ENCODE results near the gene LANCL2. TPM values are rescaled to one million over a fixed set of nuclear protein-coding genes. Genes with fewer than 3 reads are reported as not detected.

LANCL2 gene
- total RNA-seq, 1 experiment from 2014 or later = 26.4 TPM

DNA sequence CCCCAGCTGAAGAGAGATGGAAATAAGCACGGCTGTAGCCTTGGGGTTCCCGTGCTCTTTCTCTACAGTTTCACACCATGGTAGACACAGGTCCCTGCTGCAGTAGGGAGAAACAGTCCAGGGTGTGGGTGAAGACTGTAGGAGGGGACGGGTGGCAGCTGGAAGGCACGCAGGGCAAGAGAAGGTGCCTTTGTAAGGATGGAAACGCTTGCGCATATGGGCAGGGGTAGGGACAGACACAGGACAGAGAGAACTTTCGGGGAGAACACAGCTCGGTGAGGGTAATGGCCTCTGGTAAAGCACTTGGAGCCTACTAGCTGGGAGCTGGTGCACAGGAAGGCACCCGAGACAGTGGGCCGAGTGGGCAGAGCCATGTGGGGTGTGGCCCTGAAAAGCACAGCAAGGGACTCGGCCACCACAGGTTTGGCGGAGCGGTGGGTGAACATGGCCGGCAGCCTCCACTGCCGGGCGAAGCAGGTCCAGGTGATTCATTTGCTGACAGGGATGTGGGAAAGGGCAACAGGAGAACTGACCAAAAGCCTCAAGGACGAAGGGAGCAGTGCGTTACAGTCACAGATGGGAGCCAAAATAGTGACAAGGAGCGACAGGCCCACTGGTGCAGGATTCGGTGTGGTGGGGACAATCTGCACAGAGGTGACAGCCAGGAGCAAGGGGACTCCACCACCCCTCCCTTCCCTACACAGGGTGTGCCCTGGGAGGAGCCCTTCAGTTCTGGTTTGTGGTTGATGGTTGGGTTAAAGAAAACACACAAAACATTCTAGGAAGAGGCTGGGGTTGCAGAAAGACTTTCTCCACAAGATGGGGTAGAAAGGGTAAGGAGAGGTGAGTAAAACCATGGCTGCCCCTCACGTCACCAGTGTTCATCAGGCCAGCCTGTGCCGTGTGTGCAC lies 110.1 kb downstream of the LANCL2 start:
- H3K4me3 Mint-ChIP-seq = peak overlapping the region in 1 of 2 experiments; percentile 48; a peak in 2 of 5 replicates

More for the DNA sequence above, 110.1 kb downstream of the LANCL2 start:
- DNase-seq = peak; percentile 23
- Histone ChIP-seq H4K20me1 (ENCODE audit: control insufficient read depth, insufficient read depth, insufficient read length) (no peaks in the 10 kb centered on the region), H2BK20ac (ENCODE audit: low read depth, low read length, poor library complexity, severe bottlenecking) (no peak overlapping the region), H3K4me2 (ENCODE audit: insufficient read depth, insufficient read length, low read length) (no peak overlapping the region), H3K14ac (ENCODE audit: insufficient read depth, low read length) (no peak overlapping the region), H2AFZ (ENCODE audit: low read length) (no peak overlapping the region), H2BK5ac (ENCODE audit: insufficient read length, low read length) (no peak overlapping the region), H3K18ac (ENCODE audit: insufficient read length, low read depth, low read length) (no peak overlapping the region), H3K23ac (ENCODE audit: insufficient read length, low read depth, low read length) (no peak overlapping the region), H2BK12ac (ENCODE audit: insufficient read length, low read depth, low read length) (no peak overlapping the region), H2BK120ac (ENCODE audit: low read depth, low read length, poor library complexity, severe bottlenecking) (no peak overlapping the region), H3K23me2 (ENCODE audit: insufficient read length, low read depth, low read length, poor library complexity, severe bottlenecking) (no peaks in the 10 kb centered on the region), H3K27ac (ENCODE audit: insufficient read length, low read depth, low read length) (no peak overlapping the region), H3K79me1 (ENCODE audit: insufficient read depth, low read depth, low read length, poor library complexity, severe bottlenecking) (no peaks in the 10 kb centered on the region), H3K4me1 (ENCODE audit: insufficient read depth, low read length) (no peaks in the 10 kb centered on the region), H4K8ac (replicated peaks; ENCODE audit: insufficient read length, low read depth, low read length) (no peak overlapping the region), H3K79me2 (ENCODE audit: insufficient read depth, low read length) (no peaks in the 10 kb centered on the region), H3T11ph (ENCODE audit: low read length) (no peak overlapping the region), H3K56ac (ENCODE audit: insufficient read length, low read depth, low read length) (no peak overlapping the region), H3K27me3 (ENCODE audit: insufficient read depth, low read length) (no peaks in the 10 kb centered on the region), H4K91ac (ENCODE audit: insufficient read length, low read depth, low read length) (no peak overlapping the region), H2AK5ac (ENCODE audit: insufficient read length, low read length) (no peak overlapping the region), H4K5ac (ENCODE audit: insufficient read length, low read depth, low read length) (no peak overlapping the region), H2BK15ac (ENCODE audit: low read depth, low read length) (no peak overlapping the region), H3K9ac (ENCODE audit: extremely low read depth, insufficient read length, low read length) (no peak overlapping the region), H3K9me3 (ENCODE audit: control insufficient read depth, low read depth, low read length) (no peaks in the 10 kb centered on the region), H3K4ac (ENCODE audit: low read depth, low read length) (no peak overlapping the region)
- H3K27me3 Mint-ChIP-seq (ENCODE audit: low read depth) = no peaks in the 10 kb centered on the region
- peaks cover 9 to 14% (median 10%) of the 10 kb centered on the region in 3 experiments for H3K36me3 Mint-ChIP-seq (ENCODE audit: insufficient read depth in 1 of 3, low read depth in 3 of 3)
- no CpG with 5 or more reads among the region's 22 CpGs for WGBS (ENCODE audit: extremely low coverage, insufficient read length, low lambda C conversion rate)
- peak overlapping the region in 2 of 3 experiments; percentile 67 to 93; a peak in 2 of 7 replicates for H3K27ac Mint-ChIP-seq
- H3K4me1 Mint-ChIP-seq = peaks cover 4 to 6% of the 10 kb centered on the region in 2 experiments; a peak in 2 of 4 replicates
- H3K9me3 Mint-ChIP-seq = no peaks in the 10 kb centered on the region; a peak in 2 of 5 replicates
- TF ChIP-seq CTCF (conservative IDR thresholded peaks at IDR 0.05) = no peak

All from H9 (cell line).